ENCODE measurements around the gene STUB1. TPM values are rescaled to one million over a fixed set of nuclear protein-coding genes. Genes with fewer than 3 reads are reported as not detected.

The STUB1 gene
- total RNA-seq, 1 experiment from 2014 or later = 102 TPM

- Histone ChIP-seq H3K9ac (ENCODE audit: extremely low read depth, insufficient read length, low read length) (no peak overlapping the region), H4K5ac (ENCODE audit: insufficient read length, low read depth, low read length) (no peak overlapping the region), H2BK5ac (ENCODE audit: insufficient read length, low read length) (no peak overlapping the region), H2AK5ac (ENCODE audit: insufficient read length, low read length) (no peak overlapping the region), H2BK120ac (ENCODE audit: low read depth, low read length, poor library complexity, severe bottlenecking) (no peak overlapping the region), H3K23ac (ENCODE audit: insufficient read length, low read depth, low read length) (no peak overlapping the region), H2BK12ac (ENCODE audit: insufficient read length, low read depth, low read length) (no peak overlapping the region), H3K4me1 (ENCODE audit: insufficient read depth, low read length) (no peaks in the 10 kb centered on the region; the same call in 1 of the 2 replicates), H3K4me2 (ENCODE audit: insufficient read depth, insufficient read length, low read length) (no peak overlapping the region), H2BK15ac (ENCODE audit: low read depth, low read length) (no peak overlapping the region), H3K18ac (ENCODE audit: insufficient read length, low read depth, low read length) (no peak overlapping the region), H3T11ph (ENCODE audit: low read length) (no peak overlapping the region), H3K27me3 (ENCODE audit: insufficient read depth, low read length) (no peaks in the 10 kb centered on the region), H2BK20ac (ENCODE audit: low read depth, low read length, poor library complexity, severe bottlenecking) (no peak overlapping the region), H3K79me2 (ENCODE audit: insufficient read depth, low read length) (peaks cover 2% of the 10 kb centered on the region; the same call in 1 of the 2 replicates), H3K27ac (ENCODE audit: insufficient read length, low read depth, low read length) (no peak overlapping the region), H2AFZ (ENCODE audit: low read length) (no peak overlapping the region), H3K9me3 (ENCODE audit: control insufficient read depth, low read depth, low read length) (no peaks in the 10 kb centered on the region), H4K8ac (replicated peaks; ENCODE audit: insufficient read length, low read depth, low read length) (no peak overlapping the region), H3K4ac (ENCODE audit: low read depth, low read length) (no peak overlapping the region), H4K91ac (ENCODE audit: insufficient read length, low read depth, low read length) (no peak overlapping the region), H3K14ac (ENCODE audit: insufficient read depth, low read length) (no peak overlapping the region), H3K56ac (ENCODE audit: insufficient read length, low read depth, low read length) (no peak overlapping the region), H3K79me1 (ENCODE audit: insufficient read depth, low read depth, low read length, poor library complexity, severe bottlenecking) (no peaks in the 10 kb centered on the region), H3K23me2 (ENCODE audit: insufficient read length, low read depth, low read length, poor library complexity, severe bottlenecking) (peaks cover 15% of the 10 kb centered on the region), H4K20me1 (ENCODE audit: control insufficient read depth, insufficient read depth, insufficient read length) (no peaks in the 10 kb centered on the region)
- Mint-ChIP-seq H3K27me3 (ENCODE audit: low read depth) (peaks cover 2% of the 10 kb centered on the region; the same call in 1 of the 2 replicates), H3K27ac (no peak overlapping the region), H3K9me3 (peaks cover 3% of the 10 kb centered on the region in 2 experiments; a peak in 2 of 5 replicates), H3K4me1 (peaks cover 9 to 29% of the 10 kb centered on the region in 2 experiments), H3K36me3 (ENCODE audit: insufficient read depth in 1 of 3, low read depth in 3 of 3) (peaks cover 0 to 6% (median 1%) of the 10 kb centered on the region in 3 experiments; a peak in 4 of 7 replicates), H3K4me3 (no peak overlapping the region; a peak in 1 of 5 replicates)
- WGBS (ENCODE audit: extremely low coverage, insufficient read length, low lambda C conversion rate) = no CpG with 5 or more reads among the region's 67 CpGs
- no peak for TF ChIP-seq CTCF (conservative IDR thresholded peaks at IDR 0.05)
- no peak for DNase-seq
Observed at GRCh38 chr16:632486-633335, 47.5 kb upstream of the STUB1 start.

Measured in H9 (cell line).